AG09319 (cell line): ENCODE measurements around the gene HAPLN2.

Experiments used
- DNase-seq: peaks from one replicate; pipeline ENCODE4 v3.0.0-alpha.2; 2010; ENCODE audit warnings: low read depth; ENCODE audit errors: extremely low read depth
- TF ChIP-seq, protein P1 (sequence below): IDR thresholded peaks from 2 replicates; pipeline ENCODE4 v1.5.1; 2011; ENCODE audit warnings: low read depth, mild to moderate bottlenecking, inconsistent platforms, low read length, moderate library complexity

The HAPLN2 gene

DNA sequence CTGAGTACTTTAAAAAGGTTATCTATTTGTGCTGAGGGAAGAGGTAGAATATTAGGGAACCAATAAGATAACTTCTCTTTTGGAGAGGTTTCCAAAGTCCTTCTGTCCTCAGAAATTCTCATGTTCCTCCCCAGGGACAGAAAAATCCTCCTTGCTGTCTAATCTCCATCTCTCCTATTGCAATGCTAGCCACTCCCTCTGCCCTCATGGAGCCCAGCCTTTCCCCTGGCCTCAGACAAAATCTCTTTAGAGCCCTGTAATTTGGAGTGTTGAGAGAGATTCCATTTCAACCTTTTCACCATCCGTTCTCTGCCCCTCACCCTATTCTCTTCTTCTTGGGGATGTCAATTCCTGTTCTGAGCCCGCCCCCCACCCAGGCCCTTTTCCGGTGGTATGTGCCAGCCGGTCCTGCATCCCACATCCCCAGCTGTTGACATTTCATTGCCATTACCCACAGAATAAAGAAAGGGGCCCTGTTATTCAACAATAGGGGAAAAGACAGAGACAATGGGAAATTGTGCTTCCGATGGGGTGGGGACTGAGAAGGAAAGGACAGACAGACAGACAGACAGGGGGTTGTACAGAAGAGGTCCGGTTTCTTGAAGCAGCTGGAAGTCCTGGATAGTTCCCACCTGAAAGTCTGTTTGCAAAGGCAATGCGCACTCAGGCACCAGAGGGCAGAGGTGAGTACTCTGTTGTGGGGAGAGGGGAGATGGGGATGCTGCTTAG lies at the start of gene HAPLN2:
Gene HAPLN2, plus strand, starts transcription at position 563 of the 729 bp plus-strand sequence. CDS start 4,076 bp downstream, outside the sequence.
- no peak for DNase-seq
- TF ChIP-seq, protein P1, sequence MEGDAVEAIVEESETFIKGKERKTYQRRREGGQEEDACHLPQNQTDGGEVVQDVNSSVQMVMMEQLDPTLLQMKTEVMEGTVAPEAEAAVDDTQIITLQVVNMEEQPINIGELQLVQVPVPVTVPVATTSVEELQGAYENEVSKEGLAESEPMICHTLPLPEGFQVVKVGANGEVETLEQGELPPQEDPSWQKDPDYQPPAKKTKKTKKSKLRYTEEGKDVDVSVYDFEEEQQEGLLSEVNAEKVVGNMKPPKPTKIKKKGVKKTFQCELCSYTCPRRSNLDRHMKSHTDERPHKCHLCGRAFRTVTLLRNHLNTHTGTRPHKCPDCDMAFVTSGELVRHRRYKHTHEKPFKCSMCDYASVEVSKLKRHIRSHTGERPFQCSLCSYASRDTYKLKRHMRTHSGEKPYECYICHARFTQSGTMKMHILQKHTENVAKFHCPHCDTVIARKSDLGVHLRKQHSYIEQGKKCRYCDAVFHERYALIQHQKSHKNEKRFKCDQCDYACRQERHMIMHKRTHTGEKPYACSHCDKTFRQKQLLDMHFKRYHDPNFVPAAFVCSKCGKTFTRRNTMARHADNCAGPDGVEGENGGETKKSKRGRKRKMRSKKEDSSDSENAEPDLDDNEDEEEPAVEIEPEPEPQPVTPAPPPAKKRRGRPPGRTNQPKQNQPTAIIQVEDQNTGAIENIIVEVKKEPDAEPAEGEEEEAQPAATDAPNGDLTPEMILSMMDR = peak; percentile 39

DNA sequence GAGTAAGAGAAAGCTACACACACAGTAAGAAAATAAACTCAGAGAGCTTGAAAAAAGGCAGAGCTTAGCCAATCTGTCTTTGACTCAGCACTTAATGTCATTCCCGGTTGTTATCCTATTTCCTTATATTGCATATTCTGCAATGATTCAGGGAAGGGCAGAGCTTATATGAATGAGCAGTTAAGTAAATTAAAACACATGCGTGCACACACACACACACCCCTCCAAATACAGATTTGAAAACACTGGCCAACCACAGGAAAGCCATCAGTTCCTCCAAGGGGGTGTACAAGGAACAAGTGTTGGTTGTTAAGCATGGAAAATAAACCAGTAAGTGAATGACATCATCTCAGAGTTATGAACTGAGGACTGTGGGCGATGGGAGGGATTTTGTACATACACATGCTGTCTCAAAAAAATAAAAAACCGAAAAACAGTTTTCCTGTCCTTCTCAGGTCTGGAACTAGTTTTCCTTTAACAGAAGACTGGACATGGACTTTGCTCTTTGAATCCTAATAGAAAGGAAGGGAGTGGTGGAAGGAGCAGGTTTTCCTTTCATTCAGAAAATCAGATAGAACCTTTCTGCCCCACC lies 47.9 kb upstream of the HAPLN2 start:
- TF ChIP-seq, protein P1 = no peak
- peak; percentile 83 for DNase-seq

DNA sequence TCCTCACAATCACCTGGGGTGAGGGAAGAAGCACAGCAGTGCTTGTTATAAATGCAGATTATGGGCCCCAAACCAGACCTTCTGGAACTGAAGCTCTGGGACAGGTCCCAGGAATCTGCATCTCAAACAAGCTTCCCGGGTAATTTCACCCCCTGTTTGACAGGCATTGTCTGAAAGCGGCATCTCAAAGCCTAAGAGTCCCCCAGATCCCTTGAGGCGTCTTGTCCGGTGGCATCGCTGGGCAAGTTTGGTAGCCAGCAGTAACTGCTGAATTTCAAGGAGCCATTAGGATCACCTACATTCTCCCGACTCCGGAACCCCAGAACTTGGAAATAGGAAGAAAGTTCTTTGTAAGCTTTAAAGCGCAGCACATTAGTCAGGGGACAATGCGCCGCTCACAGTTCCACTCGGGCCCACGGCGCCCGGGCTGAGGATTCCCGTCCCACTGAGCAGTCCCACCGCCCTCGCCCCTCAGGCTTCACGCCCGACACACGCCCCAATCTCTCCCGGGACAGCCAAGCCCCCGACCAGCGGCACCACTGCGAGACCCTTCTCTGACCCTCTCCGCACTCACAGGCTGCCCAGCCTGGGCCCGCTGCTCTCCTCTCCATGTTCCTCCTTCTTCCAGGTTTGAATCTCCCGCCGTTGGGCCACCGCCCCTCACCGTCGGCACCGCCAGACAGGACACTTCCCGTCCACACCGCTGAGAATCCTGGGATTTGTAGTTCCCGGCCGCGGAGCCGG lies 47.1 kb upstream of the HAPLN2 start, which contains the start of gene IQGAP3:
Gene IQGAP3, minus strand, starts transcription at position 647 of the 744 bp plus-strand sequence. Its CDS starts 36 bp downstream, at position 611.
- peak; percentile 34 for DNase-seq
- TF ChIP-seq, protein P1 = no peak

DNA sequence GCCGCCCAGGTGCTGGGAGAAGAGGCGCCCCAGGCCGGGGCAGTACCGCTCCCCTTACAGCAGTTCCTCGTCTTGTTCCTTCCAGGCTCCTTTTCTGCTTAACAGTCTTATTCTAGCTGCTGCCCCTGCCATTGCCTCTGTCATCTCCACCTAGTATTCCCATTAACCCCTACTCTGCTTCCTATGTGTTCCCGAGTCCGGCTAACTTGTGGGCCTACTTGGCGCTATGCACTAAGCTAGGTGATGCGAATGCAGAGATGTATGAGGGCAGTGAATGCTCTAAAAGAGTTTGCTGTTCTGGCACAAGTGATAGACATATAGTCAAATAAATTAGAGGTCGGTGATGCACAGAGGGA lies 46.6 kb upstream of the HAPLN2 start:
- DNase-seq = no peak
- TF ChIP-seq, protein P1 = no peak

DNA sequence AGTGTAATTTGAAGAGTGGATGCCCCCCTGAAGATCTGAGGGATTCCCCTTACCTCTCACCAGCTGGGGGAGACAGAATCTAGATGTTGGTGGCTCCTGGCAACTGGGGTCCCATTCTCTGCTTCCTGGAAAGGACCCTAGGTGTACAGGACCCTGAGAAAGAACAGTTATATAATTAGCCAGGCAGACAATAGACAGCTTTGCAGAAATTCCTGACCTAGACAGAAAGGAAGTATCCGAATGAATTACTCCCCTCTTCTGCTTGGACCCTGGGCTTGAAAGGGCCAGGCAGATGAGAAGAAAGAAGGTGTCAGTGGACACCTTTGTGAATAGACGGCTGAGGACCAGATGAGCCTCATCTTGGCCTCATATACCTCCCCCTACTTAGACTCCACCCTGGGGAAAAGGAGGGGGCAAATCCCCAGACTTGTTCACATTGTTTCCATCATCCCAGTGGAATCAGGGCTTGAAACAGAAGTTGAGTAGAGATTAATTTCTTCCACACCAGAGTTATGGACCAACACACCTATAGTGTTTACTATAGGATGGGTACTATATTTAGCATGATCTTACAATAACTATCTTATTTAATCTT lies 45.1 kb upstream of the HAPLN2 start:
- TF ChIP-seq, protein P1 = no peak
- no peak for DNase-seq

DNA sequence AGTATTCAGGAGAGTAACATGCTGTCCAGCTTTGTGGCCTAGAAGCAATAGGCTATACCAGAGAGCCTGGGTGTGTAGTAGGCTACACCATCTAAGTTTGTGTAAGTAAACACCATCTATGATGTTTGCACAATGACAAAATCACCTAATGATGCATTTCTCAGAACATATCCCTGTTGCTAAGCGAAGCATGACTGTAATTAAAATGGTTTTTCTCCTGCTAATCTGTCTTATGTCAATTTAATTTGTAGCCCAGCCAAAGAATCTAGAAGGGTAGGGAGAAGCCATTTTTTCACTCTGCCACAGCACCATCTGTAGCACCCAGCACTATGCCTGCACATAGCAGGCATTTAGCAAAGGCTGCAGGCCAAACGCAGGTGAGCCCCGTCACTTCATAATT lies 41.7 kb upstream of the HAPLN2 start:
- DNase-seq = no peak
- TF ChIP-seq, protein P1 = no peak
